Measurements from ENCODE around the gene TMEM229B.

- TF ChIP-seq MAX (IDR thresholded peaks at IDR 0.05; ENCODE audit: low read depth) (no peak), CTCF (IDR thresholded peaks at IDR 0.05) (no peak), ZBTB33 (IDR thresholded peaks at IDR 0.05; ENCODE audit: borderline replicate concordance, low read depth) (no peak), RCOR1 (IDR thresholded peaks at IDR 0.05; ENCODE audit: low read length) (no peak), EP300 (IDR thresholded peaks at IDR 0.05; ENCODE audit: borderline replicate concordance in 1 of 2, low read depth in 1 of 2, low read length in 1 of 2) (no peak), POLR2AphosphoS5 (IDR thresholded peaks at IDR 0.05; ENCODE audit: low read depth, low read length) (no peak), RFX5 (IDR thresholded peaks at IDR 0.05; ENCODE audit: low read length) (no peak), RAD21 (IDR thresholded peaks at IDR 0.05; ENCODE audit: low read length) (no peak), SIN3A (IDR thresholded peaks at IDR 0.05; ENCODE audit: borderline replicate concordance, low read depth, low read length) (no peak), CHD2 (IDR thresholded peaks at IDR 0.05; ENCODE audit: low read length, partially characterized antibody) (no peak), JUND (IDR thresholded peaks at IDR 0.05) (no peak), TCF12 (IDR thresholded peaks at IDR 0.05) (no peak), SMC3 (IDR thresholded peaks at IDR 0.05; ENCODE audit: low read depth, low read length) (no peak)
- TF ChIP-seq, protein P1, sequence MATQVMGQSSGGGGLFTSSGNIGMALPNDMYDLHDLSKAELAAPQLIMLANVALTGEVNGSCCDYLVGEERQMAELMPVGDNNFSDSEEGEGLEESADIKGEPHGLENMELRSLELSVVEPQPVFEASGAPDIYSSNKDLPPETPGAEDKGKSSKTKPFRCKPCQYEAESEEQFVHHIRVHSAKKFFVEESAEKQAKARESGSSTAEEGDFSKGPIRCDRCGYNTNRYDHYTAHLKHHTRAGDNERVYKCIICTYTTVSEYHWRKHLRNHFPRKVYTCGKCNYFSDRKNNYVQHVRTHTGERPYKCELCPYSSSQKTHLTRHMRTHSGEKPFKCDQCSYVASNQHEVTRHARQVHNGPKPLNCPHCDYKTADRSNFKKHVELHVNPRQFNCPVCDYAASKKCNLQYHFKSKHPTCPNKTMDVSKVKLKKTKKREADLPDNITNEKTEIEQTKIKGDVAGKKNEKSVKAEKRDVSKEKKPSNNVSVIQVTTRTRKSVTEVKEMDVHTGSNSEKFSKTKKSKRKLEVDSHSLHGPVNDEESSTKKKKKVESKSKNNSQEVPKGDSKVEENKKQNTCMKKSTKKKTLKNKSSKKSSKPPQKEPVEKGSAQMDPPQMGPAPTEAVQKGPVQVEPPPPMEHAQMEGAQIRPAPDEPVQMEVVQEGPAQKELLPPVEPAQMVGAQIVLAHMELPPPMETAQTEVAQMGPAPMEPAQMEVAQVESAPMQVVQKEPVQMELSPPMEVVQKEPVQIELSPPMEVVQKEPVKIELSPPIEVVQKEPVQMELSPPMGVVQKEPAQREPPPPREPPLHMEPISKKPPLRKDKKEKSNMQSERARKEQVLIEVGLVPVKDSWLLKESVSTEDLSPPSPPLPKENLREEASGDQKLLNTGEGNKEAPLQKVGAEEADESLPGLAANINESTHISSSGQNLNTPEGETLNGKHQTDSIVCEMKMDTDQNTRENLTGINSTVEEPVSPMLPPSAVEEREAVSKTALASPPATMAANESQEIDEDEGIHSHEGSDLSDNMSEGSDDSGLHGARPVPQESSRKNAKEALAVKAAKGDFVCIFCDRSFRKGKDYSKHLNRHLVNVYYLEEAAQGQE (IDR thresholded peaks at IDR 0.05; ENCODE audit: low read depth, low read length): no peak
These were observed 41.5 kb downstream of the TMEM229B start for GRCh38 chr14:67447033-67447381.

Measured in SK-N-SH (cell line).